ENCODE measurements around the gene OGFOD3. TPM values are rescaled to one million over a fixed set of nuclear protein-coding genes. Genes with fewer than 3 reads are reported as not detected.

Gene OGFOD3
- total RNA-seq, 1 experiment from 2014 or later, result 25.0 TPM

GRCh38 chr17:82392941-82393340, 25.4 kb downstream of the OGFOD3 start:
- intact Hi-C loops (cut with micrococcal nuclease; ENCODE audit: unreplicated experiment), result no loop called here
- DNase-seq (ENCODE audit: low spot score), result no peak
- Histone ChIP-seq H3K4me1 (ENCODE audit: insufficient read depth, low read length, poor library complexity, severe bottlenecking) (peaks cover 10% of the 10 kb centered on the region), H3K27ac (ENCODE audit: low read depth, low read length, poor library complexity, severe bottlenecking) (no peak overlapping the region), H3K36me3 (ENCODE audit: insufficient read depth, low read length, poor library complexity, severe bottlenecking) (no peaks in the 10 kb centered on the region), H3K4me3 (ENCODE audit: low read depth, low read length, poor library complexity, severe bottlenecking) (no peak overlapping the region), H3K27me3 (replicated peaks; ENCODE audit: insufficient read depth, low read depth, low read length, poor library complexity) (no peaks in the 10 kb centered on the region), H3K9me3 (ENCODE audit: low read depth, low read length, poor library complexity, severe bottlenecking) (no peaks in the 10 kb centered on the region)
- CTCF ChIA-PET, result no interaction called here
- POLR2A ChIA-PET (ENCODE audit: low non-redundant PET), result interaction anchor here (0.5 kb wide), 1 partner anchor 169 kb away, joined by 3 read pairs; no protein-coding TSS in a partner anchor
- no TSS peak for BruUV-seq (replicated peaks)
- TF ChIP-seq CTCF (conservative IDR thresholded peaks at IDR 0.05; ENCODE audit: low read depth, low read length) (no peak), EZH2 (IDR thresholded peaks at IDR 0.05; ENCODE audit: borderline replicate concordance, low read depth, low read length, poor library complexity, severe bottlenecking) (no peak)

GRCh38 chr17:82392209-82392920, 26.0 kb downstream of the OGFOD3 start:
- Histone ChIP-seq H3K27me3 (replicated peaks; ENCODE audit: insufficient read depth, low read depth, low read length, poor library complexity) (no peaks in the 10 kb centered on the region), H3K27ac (ENCODE audit: low read depth, low read length, poor library complexity, severe bottlenecking) (no peak overlapping the region), H3K4me1 (ENCODE audit: insufficient read depth, low read length, poor library complexity, severe bottlenecking) (peaks cover 10% of the 10 kb centered on the region), H3K36me3 (ENCODE audit: insufficient read depth, low read length, poor library complexity, severe bottlenecking) (no peaks in the 10 kb centered on the region), H3K4me3 (ENCODE audit: low read depth, low read length, poor library complexity, severe bottlenecking) (no peak overlapping the region), H3K9me3 (ENCODE audit: low read depth, low read length, poor library complexity, severe bottlenecking) (no peaks in the 10 kb centered on the region)
- TF ChIP-seq EZH2 (IDR thresholded peaks at IDR 0.05; ENCODE audit: borderline replicate concordance, low read depth, low read length, poor library complexity, severe bottlenecking) (no peak), CTCF (conservative IDR thresholded peaks at IDR 0.05; ENCODE audit: low read depth, low read length) (no peak)
- POLR2A ChIA-PET (ENCODE audit: low non-redundant PET), result interaction anchor here (0.5 kb wide), 1 partner anchor 170 kb away, joined by 3 read pairs; no protein-coding TSS in a partner anchor
- no peak for DNase-seq (ENCODE audit: low spot score)
- intact Hi-C loops (cut with micrococcal nuclease; ENCODE audit: unreplicated experiment), result no loop called here
- CTCF ChIA-PET, result no interaction called here
- no TSS peak for BruUV-seq (replicated peaks)

GRCh38 chr17:82391496-82392066, 26.8 kb downstream of the OGFOD3 start:
- no TSS peak for BruUV-seq (replicated peaks)
- Histone ChIP-seq H3K9me3 (ENCODE audit: low read depth, low read length, poor library complexity, severe bottlenecking) (no peaks in the 10 kb centered on the region), H3K4me1 (ENCODE audit: insufficient read depth, low read length, poor library complexity, severe bottlenecking) (peaks cover 4% of the 10 kb centered on the region), H3K36me3 (ENCODE audit: insufficient read depth, low read length, poor library complexity, severe bottlenecking) (no peaks in the 10 kb centered on the region), H3K27ac (ENCODE audit: low read depth, low read length, poor library complexity, severe bottlenecking) (no peak overlapping the region), H3K4me3 (ENCODE audit: low read depth, low read length, poor library complexity, severe bottlenecking) (no peak overlapping the region), H3K27me3 (replicated peaks; ENCODE audit: insufficient read depth, low read depth, low read length, poor library complexity) (no peaks in the 10 kb centered on the region)
- ChIA-PET POLR2A (ENCODE audit: low non-redundant PET) (no interaction called here), CTCF (interaction anchor here (0.6 kb wide), 1 partner anchor 115 kb away, joined by 3 read pairs; no protein-coding TSS in a partner anchor)
- intact Hi-C loops (cut with micrococcal nuclease; ENCODE audit: unreplicated experiment), result no loop called here
- no peak for DNase-seq (ENCODE audit: low spot score)
- no peak for TF ChIP-seq CTCF (conservative IDR thresholded peaks at IDR 0.05; ENCODE audit: low read depth, low read length)
- TF ChIP-seq EZH2 (IDR thresholded peaks at IDR 0.05; ENCODE audit: borderline replicate concordance, low read depth, low read length, poor library complexity, severe bottlenecking), result no peak

All from A673 (cell line).